ENCODE results near the gene TTC23.

The TTC23 gene

DNA sequence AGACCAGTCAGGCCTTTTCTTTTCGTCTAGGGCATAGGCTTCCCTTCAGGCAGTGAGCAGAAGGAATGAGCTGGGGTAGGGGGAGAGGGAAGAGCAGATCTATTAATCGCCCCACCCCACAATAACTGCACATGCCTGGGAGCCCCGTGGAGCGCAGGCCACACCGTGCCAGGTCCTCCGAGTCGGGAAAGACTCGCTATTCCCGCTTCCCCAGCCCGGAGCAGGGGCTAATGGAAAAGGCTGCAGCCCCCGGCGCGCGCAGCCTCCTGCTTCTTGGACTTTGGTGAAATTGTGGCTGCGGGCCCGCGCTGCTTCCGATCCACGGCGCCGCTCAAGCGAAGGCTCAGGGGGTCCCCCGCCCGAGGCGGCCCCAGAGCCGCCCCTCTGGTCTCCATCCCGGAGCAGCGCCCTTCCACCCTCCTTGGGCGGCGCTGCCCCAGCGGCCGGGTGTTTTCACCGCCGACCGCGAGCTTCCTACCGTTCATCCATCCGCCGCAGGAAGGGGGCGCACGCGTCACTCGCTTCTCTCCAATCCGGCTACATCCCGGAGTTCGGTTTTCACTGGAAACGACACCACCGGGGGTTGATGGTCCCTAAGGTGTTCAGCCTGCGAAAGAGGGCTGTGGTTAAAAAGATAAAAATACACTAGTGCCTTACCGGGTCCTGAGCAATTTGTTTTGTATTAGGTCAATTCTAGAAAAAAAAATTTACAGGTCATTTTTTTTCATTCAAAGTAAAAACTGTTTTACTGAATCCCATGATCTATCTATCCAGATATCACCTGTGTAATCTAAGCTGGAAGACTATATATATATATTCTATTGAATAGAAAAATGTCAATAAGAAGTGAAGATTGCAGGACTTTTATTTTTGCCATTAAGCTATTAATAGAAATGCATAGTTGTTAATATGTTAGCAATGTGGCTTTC, 148.9 kb downstream of the TTC23 start:
- FAIRE-seq: no peak

DNA sequence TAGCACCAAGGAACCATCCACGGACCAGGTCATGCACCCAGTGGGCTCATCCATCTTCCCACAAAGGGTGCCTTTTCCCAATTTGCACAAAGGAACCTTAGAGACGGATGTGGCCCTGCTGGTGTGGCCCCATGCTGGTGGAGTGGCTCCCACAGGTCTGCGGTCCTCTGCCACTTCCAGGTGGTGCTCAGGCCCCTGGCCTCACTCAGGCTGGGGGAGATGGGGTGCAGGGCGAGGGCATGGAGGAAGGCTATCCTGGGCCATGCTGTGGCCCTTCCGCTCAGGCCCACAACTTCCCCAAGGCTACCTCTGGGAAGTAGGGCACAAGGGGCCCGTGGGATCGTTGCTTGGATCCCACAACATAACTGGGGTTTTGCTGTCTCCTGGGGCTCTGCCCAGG, 149.7 kb downstream of the TTC23 start:
- no peak for FAIRE-seq

DNA sequence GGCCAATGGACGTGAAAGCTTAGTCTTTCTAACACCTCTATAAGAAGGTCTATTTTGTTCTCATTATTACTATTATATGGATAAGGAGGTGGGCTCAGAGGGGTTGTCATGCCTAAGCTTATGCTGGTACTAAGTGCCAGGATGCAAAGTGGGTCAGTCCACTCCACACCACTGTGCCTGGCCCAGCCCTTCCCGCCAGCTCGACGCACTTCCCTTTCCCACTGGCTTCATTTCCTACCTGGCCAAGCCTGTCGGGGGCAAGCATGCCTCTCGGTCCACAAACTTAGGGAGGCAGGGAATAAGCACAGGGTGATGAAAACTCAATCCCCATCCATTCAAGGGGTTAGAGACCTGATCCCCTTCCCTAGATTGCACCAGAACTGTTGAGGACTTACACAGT, 150.4 kb downstream of the TTC23 start:
- FAIRE-seq: no peak

DNA sequence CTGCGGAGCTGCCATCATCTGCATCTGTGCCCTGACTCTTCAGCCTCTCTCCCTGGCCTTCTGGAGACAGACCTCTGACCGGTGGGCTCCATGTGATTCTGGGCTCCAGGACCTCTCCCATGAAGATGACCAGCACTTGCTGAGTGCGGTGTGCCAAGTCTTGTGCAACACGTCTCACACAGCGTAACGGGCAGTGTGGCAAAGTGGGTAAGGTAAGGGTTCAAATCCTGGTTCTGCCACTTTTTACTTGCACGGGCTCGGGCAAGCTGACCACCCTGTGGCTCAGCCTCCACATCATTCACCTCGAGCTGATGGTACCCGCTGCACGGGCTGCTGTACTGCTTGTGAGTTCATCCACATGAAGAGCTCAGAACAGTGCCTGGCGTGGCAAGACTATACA, 151.0 kb downstream of the TTC23 start:
- no peak for FAIRE-seq

DNA sequence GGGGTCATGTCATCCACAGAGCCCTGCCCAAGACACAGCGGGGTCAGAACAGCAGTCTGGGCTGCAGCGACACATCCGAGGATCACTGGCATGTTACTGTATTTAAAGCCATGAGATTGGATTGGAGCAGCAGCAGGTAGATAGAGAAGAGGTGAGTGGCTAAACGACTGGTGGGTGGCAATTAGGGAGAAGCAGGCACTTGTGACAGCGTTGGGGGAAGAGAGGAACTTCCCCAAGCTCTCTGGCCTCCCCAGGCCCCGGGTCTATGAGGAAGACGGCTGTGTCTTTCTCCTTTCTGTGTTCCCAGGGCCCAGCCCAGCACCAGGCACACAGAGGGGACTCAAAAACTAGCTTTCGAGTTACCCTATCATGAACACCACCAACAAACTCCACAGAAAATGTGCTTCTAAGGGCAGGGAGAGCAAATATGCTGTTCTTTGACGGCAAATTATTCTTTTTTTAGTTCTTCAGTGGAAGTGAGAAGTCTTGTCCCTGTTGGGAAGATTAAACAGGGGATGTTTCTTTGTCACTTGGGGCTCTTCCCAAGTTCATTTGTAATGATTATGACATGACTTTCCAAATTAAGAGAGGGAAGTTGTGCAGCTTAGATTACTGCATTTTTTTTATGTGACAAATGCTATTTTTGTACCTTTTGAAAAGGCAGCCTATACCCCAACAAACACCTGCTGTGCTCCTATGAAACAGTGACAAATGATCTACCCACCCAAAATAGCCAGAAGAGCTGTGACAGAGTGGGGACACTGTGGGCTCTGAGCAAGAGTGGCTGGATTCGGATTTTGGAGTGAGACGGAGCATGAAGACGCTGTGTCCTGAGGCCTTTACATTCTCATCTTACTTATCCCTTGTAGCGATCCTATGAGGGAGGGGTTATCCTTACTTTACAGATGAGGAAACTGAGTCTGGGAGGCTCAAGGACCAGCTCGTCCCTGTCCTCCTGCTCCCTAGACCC, 151.7 kb downstream of the TTC23 start:
- no peak for FAIRE-seq

DNA sequence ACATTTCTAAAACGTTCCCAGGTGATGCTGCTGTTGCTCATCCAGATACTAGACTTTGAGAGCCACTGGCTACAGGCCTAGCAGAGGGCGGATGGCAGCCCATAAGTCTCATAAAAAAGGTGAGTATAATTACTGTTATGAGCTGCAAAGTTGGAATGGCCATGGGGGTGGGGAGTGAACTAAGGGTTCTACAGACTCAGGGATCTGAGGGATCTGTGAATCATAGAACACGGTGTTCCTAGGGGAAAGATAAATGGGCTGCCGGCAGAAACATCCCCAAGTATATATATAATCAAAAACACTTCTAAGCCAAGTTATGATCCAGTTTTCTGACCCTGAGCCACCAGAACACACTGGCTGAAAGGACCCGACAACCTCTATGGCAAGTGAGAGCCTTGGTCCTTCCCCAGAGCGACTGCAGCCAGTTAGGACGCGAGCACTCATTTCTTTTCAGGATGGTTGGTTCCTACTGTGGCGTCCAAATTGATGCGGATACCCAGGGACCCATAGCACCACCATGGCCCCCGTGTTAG, 152.4 kb downstream of the TTC23 start:
- FAIRE-seq: no peak

DNA sequence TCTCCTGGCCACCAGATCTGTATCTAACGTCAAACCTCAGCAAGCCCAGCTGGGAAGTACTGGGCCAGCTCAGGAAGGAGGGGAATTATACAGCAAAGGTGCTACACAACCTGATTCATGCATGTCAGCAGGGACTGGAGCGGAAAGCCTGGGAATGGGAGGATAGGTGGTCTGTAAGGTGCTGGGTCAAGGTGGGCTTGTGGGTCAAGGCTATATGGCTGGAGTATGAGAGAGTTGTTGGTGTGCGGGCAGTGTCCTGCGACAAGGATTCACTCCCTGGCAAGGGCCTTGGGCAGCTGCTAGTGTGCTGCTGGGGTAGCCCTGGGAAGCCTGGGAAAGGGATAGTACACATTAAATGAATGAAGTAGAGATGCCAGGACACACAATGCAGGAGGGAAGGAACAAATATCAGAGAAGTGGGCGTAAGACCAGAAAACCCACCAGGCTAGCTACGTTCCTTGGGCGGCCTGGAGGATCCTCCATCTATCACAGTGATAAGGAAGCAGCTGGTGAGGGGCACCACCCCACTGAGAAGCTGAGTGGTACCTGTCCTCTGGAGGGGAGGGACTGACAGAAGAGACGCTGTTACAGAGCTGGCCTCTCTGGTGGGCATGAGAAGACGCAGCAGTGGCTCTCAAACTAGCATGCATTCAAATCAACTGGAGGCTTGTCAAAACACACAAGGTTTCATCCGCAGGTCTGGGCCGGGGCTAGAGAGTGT, 153.0 kb downstream of the TTC23 start:
- FAIRE-seq: no peak

DNA sequence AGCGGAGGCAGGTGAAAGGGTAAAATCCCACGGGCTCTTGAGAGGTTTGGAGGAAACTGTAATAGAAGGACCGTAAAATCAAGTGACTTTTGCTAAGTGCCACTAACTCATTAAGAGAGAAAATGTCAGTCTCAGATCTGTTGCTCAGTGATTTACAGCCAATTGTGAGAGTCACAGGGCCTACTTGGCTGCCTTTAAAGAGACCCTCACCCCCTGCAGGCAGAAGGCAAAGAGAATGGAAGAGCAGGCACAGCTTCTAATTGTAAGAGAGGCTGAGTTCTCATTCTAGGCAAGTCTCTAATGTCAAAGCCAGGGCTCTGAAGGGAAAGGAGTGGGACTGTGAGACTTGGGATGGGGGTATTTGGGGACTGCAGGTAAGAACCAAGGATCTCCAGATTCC, 153.8 kb downstream of the TTC23 start:
- FAIRE-seq: no peak

DNA sequence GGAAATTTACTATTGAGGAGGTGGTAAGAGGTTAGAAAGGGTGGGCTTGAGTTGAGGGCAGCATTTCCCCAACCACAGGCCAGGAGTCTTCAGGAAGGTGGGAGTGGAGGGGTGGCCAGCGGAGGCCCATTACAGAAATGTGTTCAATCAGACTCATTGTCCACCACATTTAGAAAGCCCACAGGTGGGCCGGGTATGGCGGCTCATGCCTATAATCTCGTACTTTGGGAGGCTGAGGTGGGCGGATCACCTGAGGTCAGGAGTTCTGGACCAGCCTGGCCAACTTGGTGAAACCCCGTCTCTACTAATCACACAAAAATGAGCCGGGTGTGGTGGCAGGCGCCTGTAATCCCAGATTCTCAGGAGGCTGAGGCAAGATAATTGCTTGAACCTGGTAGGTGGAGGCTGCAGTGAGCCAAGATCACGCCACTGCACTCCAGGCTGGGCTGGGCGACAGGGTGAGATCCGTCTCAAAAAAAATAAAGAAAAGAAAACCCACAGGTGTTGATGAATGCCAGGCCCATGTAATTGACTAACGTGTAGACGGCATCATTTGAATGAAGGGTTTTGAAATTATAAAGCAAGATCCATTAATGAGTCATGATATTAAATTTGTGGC, 156.7 kb downstream of the TTC23 start:
- FAIRE-seq: no peak

DNA sequence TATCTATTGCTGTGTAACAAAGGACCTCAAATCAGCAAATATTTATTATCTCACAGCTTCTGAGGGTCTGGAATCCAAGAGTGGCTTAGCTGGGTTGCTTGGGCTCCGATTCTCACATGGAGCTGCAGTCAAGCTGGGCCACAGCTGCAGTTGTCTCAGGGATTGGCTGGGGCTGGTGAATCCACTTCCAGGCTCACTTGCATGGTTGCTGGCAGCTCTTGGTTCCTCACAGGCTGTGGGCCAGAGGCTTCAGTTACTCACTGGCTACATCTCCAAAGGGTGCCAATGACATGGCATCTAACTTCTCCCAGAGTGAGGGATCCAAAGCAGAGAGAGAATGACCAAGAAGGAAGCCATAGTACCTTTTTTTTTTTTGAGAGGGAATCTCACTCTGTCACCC, 158.4 kb downstream of the TTC23 start:
- no peak for FAIRE-seq

DNA sequence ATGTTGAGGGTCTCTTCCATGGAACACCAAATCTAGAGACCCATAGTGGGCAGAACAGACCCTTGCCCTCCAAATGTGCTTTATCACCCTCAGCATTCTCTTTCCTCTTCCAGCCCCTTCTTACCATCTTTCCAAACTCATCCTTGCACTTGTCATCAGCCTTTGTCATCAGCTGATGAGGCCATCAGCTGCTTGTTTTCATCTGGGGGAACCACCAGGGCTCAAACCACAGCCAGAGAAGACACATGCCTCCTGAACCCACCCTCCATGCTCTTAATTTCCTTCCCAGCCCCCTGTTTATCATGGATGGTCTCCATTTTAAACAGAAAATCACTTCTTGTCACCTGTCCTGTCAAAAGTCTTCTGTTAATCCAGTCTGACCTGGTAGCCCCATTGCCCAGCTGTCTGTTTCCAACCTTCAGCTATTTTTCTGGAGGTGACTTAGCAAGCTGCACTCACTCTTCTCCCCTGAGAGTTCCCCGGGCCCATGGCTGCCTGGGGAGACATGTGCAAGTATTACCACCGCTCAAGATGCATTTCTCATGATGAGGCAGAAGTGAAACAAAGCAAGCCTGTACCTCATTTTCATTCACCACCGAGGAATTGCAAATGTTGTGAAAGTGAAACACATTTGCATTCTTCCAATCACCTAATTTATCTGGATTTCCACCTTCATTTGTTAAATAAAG, 159.2 kb downstream of the TTC23 start:
- FAIRE-seq: no peak

DNA sequence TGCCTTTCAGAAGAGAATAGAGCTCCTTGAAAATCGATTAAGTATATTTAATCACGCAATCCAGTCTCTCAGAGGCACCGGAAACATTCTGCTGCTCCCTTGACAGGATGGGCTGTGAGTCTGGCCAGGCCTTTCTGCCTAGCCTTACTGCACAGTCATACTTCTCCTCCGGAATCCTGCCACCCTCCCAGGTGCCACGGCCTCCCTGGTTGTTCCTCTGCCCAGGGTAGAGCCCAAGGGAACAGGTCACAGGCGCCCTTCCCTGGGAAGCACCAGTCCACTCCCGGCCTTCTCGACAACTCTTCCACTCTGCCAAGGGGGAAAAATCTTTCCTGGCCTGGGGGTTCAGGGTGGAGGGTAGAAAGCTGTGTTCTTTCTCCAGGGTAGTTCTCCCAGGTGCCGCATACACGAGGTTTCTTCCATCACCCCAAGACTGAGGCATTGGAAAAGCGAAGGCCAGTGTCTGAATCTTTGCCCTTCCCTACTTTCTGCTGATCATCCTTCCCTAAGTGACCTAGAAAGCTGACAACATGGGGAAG, 161.9 kb downstream of the TTC23 start:
- no peak for FAIRE-seq

DNA sequence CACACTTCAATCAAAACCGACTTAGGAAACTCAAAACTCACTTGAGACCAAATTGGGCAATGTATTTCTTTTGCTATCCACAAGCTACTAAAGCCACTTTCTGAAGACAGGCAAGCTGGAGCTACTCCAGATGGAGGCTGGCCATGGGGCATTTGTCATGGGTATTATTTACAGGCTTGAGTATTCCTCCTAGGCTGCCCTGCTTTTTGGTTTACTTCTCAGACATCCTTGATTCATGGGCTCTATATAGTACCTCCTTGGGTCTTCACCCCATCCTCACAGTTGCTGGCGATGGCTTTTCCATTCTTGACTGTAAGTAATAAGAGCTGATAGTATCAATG, 163.1 kb downstream of the TTC23 start:
- FAIRE-seq: no peak

Measured in endometrium (tissue), 2 donors.